ENCODE measurements around the gene NKD1.

GRCh38 chr16:50553731-50554360, 5.7 kb downstream of the NKD1 start:
- no peak for TF ChIP-seq CTCF (IDR thresholded peaks at IDR 0.05)
- TF ChIP-seq POLR2A (IDR thresholded peaks at IDR 0.05): no peak
- no peak for TF ChIP-seq POLR2AphosphoS5 (IDR thresholded peaks at IDR 0.05)
